Heart left ventricle (tissue), 16 donors: ENCODE data around the gene ARIH2. TPM values are rescaled to one million over a fixed set of nuclear protein-coding genes. Genes with fewer than 3 reads are reported as not detected.
"Not testable (repeated sequence)": the region's sequence is repeated elsewhere in the genome, so short reads cannot be mapped to it uniquely, and the experiment has no call there.

Source experiments
- ATAC-seq, 4 donors: fragments of 200-7000 bp; cut with Tn5 transposase; one replicate each; pipeline ENCODE4 v1.9.1; 2020 to 2022; ENCODE audit warnings: moderate library complexity in 4 of 4, mild to moderate bottlenecking in 3 of 4, moderate number of reproducible peaks in 1 of 4
- DNase-seq, 5 donors: peaks; one replicate each; pipeline ENCODE4 v3.0.0-alpha.2; 2020
- H3K27ac ChIP-seq, 12 donors: fragments of 200-600 bp; sonication (generic) in 4 of 12; one replicate each; pipeline versions ENCODE4 v1.5.0 to v1.8.0; 2016 to 2022; ENCODE audit warnings: mild to moderate bottlenecking in 2 of 12
- H3K27me3 ChIP-seq, 9 donors: fragments of 200-600 bp; sonication (generic) in 2 of 9; one replicate each; pipeline versions ENCODE4 v1.5.1 to v1.8.0; 2016 to 2022; ENCODE audit warnings: mild to moderate bottlenecking in 3 of 9
- H3K36me3 ChIP-seq, 9 donors: fragments of 200-600 bp; sonication (generic) in 2 of 9; one replicate each; pipeline versions ENCODE4 v1.5.0 to v1.8.0; 2018 to 2022; ENCODE audit warnings: mild to moderate bottlenecking in 2 of 9
- H3K4me1 ChIP-seq, 12 donors: fragments of 200-600 bp; sonication (generic) in 4 of 12; one replicate each; pipeline versions ENCODE4 v1.5.0 to v1.8.0; 2016 to 2022; ENCODE audit warnings: mild to moderate bottlenecking in 3 of 12
- H3K4me3 ChIP-seq, 12 donors: fragments of 200-600 bp; sonication (generic) in 4 of 12; one replicate each; pipeline versions ENCODE4 v1.5.0 to v1.8.0; 2017 to 2022; ENCODE audit warnings: mild to moderate bottlenecking in 9 of 12, moderate library complexity in 4 of 12
- H3K9me3 ChIP-seq, 12 donors: fragments of 200-600 bp; sonication (generic) in 4 of 12; one replicate each; pipeline versions ENCODE4 v1.5.0 to v1.8.0; 2016 to 2022; ENCODE audit warnings: mild to moderate bottlenecking in 1 of 12
- CTCF ChIP-seq, 12 donors: fragments of 200-600 bp; sonication (generic) in 4 of 12; IDR thresholded peaks; one replicate each; pipeline versions ENCODE4 v1.5.0 to v1.8.0; 2018 to 2022; ENCODE audit warnings: antibody characterized with exemption in 12 of 12, mild to moderate bottlenecking in 5 of 12
- POLR2A ChIP-seq, 2 donors: fragments of 450-650 bp; IDR thresholded peaks; one replicate each; pipeline ENCODE4 v1.6.1; 2017; ENCODE audit warnings: antibody characterized with exemption in 2 of 2, mild to moderate bottlenecking in 2 of 2, moderate library complexity in 2 of 2
- WGBS, 4 donors: extraction: QIAGEN DNeasy Blood & Tissue Kit in 2 of 4; methylation state at CpG; one replicate each; pipeline versions ENCODE4 v1.1.5 to v1.1.7; 2013 to 2018; 5-methylcytosine and 5-hydroxymethylcytosine counted together
- intact Hi-C, 10 donors: fragments of 100-400 bp; cut with DNase I; formaldehyde crosslinking; loops; one replicate each; pipeline versions ENCODE4 v1.11.1 to v1.14.2; 2022
- polyA plus RNA-seq, 2 donors: library from polyadenylated mRNA; stranded (reverse); fragments of 200-250 nt; gene quantifications; one replicate each; pipeline ENCODE4 v1.2.3, GENCODE V29; 2013
- total RNA-seq, 9 donors: library from RNA; depleted of rRNA in 2 of 9; stranded (reverse); fragments of >200 nt in 2 of 9; fragmentation: NEBNext Ultra II Directional in 3 of 9; extraction: Animal tissue kit (Norgen Biotek cat#: 25700) in 3 of 9; gene quantifications; one replicate each; pipeline versions ENCODE4 v1.1.0 to v1.2.4, GENCODE V29; 2016 to 2023
- donor health status: ischemic (EF 13 %, LVEDD 7.1; RV severe dilation, severe dysfunction).
- donor health status: healthy with polysubstance abuse.
- donor health status: DM: no; HTN: yes; CAD: no.
- donor health status: DM: no; HTN: no; CAD: no.
- donor health status: ischemic (EF 25% LVEDD 6.9; RV normal size, moderate dysfunction).
- donor health status: ischemic (EF 25% LVEDD 5.7; RV mildly dilated, moderate dysfunction).
- donor health status: healthy.
- donor health status: DM: yes; HTN: yes; CAD: no.
- donor health status: ischemic (EF 35%, LVEDD 5.7; RV mildly dilated, moderate dysfunction).
- donor health status: nonischemic (EF 11% LVEDD 7.7; RV severe dilation, severe dysfunction).
- donor health status: DM: yes; HTN: yes; CAD: no.
- donor health status: PGD.
- donor health status: ischemic (EF 29% LVEDD 5.4; RV normal size, mild dysfunction).
- donor health status: nonischemic (EF 23%, LVEDD 6.1; RV moderate dilation, normal function).

The ARIH2 gene
- total and polyA plus RNA-seq, 11 donors, result 77.6 to 223 (median 126) TPM

GRCh38 chr3:48898383-48899234 lies 20.0 kb upstream of the ARIH2 start, which contains the start of gene SLC25A20:
TSS of gene SLC25A20 (minus strand) at chr3:48898882. CDS start at chr3:48898794, 88 bp downstream.
- intact Hi-C loops, result loop anchor here in 4 of 10 donors (1.0 to 10.0 kb wide), 4 partner anchors 20 to 56 kb away; partner anchors contain the start of genes ARIH2 (in 3 of the 4) and PRKAR2A (in 1 of the 4)
- peak in 1 of 2 donors; percentile 78 for TF ChIP-seq POLR2A (IDR thresholded peaks at IDR 0.05)
- peak in 2 of 12 donors; percentile 8 to 12 for TF ChIP-seq CTCF (IDR thresholded peaks at IDR 0.05)
- Histone ChIP-seq H3K4me3 (peak within 1 kb of the TSS; percentile 25 to 94 (median 78)), H3K9me3 (no peaks in the 10 kb centered on the region), H3K36me3 (no peaks in the 10 kb centered on the region), H3K4me1 (peaks cover 0 to 29% (median 14%) of the 10 kb centered on the region in 12 donors), H3K27me3 (no peaks in the 10 kb centered on the region), H3K27ac (peak within 1 kb of the TSS; percentile 41 to 92 (median 87))
- ATAC-seq (peak; percentile 96 to 99 (median 98)), DNase-seq (peak; percentile 91 to 97 (median 95))
- 2 to 13% (median 3%) methylated on average over 13 to 54 of the region's 54 CpGs for WGBS, 4 donors

DNA sequence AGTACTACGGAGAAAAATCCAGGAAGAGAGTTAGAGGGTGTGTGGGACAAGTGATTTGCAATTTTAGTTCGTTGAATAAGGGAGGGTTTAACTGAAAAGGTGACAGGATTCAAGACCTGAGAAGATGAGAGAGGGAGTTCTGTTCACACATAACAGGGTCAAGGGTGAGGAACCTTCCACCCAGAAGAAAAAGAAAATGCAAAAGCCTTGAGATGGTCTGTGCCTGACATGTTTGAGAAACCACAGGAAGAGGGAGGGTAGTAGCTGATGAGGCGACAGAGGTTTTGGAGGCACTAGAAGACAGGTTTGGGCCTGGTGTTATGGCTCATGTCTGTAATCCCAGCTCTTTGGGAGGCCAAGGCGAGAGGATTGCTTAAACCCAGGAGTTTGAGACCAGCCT lies 19.4 kb upstream of the ARIH2 start:
- Histone ChIP-seq H3K27me3 (no peaks in the 10 kb centered on the region), H3K4me3 (peak overlapping the region in 10 of 12 donors; percentile 60 to 94 (median 79)), H3K36me3 (no peaks in the 10 kb centered on the region), H3K27ac (peak overlapping the region in 11 of 12 donors; percentile 22 to 92 (median 87)), H3K9me3 (no peaks in the 10 kb centered on the region), H3K4me1 (peaks cover 0 to 29% (median 14%) of the 10 kb centered on the region in 12 donors)
- TF ChIP-seq CTCF (IDR thresholded peaks at IDR 0.05), result no peak
- no peak for TF ChIP-seq POLR2A (IDR thresholded peaks at IDR 0.05)
- intact Hi-C loops, result loop anchor here in 4 of 10 donors (2.0 to 10.0 kb wide), 3 partner anchors 20 to 56 kb away; partner anchors contain the start of genes ARIH2 (in 2 of the 4) and PRKAR2A (in 1 of the 4)
- WGBS, 4 donors, result 77 to 81% (median 79%) methylated on average over 4 of the region's 4 CpGs
- no peak for ATAC-seq
- no peak for DNase-seq

DNA sequence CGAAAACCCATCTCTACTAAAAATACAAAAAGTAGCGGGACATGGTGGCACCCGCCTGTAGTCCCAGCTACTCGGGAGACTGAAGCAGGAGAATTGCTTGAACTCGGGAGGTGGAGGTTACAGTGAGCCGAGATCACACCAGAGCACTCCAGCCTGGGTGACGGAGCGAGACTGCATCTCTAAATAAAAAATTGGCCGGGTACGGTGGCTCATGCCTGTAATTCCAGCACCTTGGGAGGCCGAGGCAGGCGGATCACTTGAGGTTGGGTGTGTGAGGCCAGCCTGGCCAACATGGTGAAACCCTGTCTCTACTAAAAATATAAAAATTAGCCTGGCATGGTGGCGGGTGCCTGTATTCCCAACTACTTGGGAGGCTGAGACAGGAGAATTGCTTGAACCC lies 11.6 kb upstream of the ARIH2 start:
- H3K27ac ChIP-seq, ATAC-seq, H3K9me3 ChIP-seq, H3K36me3 ChIP-seq, DNase-seq, intact Hi-C loops, H3K4me1 ChIP-seq, H3K27me3 ChIP-seq, H3K4me3 ChIP-seq: not testable (repeated sequence)
- WGBS, 4 donors, result 93 to 95% (median 94%) methylated on average over 13 of the region's 13 CpGs

GRCh38 chr3:48915296-48915695 lies 3.3 kb upstream of the ARIH2 start:
- H3K36me3 ChIP-seq, result no peaks in the 10 kb centered on the region
- H3K27ac ChIP-seq, result no peak overlapping the region
- no peak for ATAC-seq
- WGBS, 4 donors, result 67 to 92% (median 74%) methylated on average over 1 of the region's 1 CpG
- no peak for TF ChIP-seq POLR2A (IDR thresholded peaks at IDR 0.05)
- no peak for TF ChIP-seq CTCF (IDR thresholded peaks at IDR 0.05)
- H3K9me3 ChIP-seq, result no peaks in the 10 kb centered on the region
- H3K4me3 ChIP-seq, result no peak overlapping the region
- no peak for DNase-seq
- intact Hi-C loops, result loop anchor here in 3 of 10 donors (5.0 to 10.0 kb wide), 3 partner anchors 37 to 68 kb away; partner anchors contain the start of gene PRKAR2A (in 1 of the 3)
- H3K4me1 ChIP-seq, result peaks cover 4 to 22% (median 14%) of the 10 kb centered on the region in 12 donors
- H3K27me3 ChIP-seq, result no peaks in the 10 kb centered on the region
